GM21717 (cell line): ENCODE data around the gene CDR2.
A peak's percentile ranks its signal among the peaks of the same experiment; 100 is the strongest.
"Not testable (repeated sequence)": the region's sequence is repeated elsewhere in the genome, so short reads cannot be mapped to it uniquely, and the experiment has no call there.

ENCODE experiments used
- ATAC-seq: cut with Tn5 transposase; IDR thresholded peaks from one replicate; pipeline ENCODE4 v1.9.1; 2021; ENCODE audit warnings: mild to moderate bottlenecking, moderate library complexity; ENCODE audit not compliant: unreplicated experiment

Gene CDR2

DNA sequence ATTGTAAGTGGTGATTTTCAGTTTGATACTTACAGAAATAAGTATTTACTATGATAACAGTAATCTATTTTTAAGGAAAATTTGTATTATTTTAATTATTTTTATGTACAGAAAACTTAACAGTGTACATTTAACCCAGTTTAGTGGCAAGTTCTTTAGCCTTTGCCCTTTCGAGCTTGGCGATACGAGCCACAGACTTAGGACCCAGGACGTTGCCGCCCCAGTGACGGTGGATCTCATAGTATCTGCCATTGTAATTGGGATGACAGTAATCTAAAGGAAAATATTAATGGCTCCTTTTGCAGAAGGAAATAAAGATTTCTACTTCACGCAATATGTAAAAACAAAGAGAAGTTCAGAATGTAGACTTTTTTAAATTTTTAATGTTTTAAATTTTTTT, 5.2 kb upstream of the CDR2 start:
- ATAC-seq: no peak

DNA sequence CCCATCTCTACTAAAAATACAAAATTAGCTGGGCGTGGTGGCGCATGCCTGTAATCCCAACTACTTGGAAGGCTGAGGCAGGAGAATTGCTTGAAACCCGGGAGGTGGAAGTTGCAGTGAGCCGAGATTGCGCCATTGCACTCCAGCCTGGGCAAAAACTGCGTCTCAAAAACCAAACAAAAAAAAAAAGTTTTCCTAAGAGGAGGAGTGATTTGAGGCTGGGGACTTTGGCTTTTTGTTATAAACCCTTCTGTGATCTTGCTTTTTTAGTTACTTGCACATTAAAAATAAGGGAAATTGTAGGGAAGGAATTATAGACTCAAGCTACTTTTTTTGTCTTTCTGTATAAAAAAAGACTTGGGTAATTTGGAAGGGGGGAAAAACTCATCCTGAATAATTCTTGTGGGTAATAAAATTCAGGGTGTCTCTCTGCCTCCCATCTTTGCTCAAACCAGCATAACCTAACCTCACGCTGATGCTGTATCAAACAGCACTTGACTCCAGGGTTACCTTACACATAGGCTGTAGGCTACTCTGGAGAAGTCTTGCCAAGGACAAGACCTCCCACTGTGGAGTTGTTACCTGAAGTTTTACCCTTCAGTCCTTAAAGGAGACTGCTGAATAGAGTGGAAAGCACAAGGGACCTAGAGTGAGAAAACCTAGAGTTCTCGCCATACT, 1.7 kb upstream of the CDR2 start:
- no peak for ATAC-seq

DNA sequence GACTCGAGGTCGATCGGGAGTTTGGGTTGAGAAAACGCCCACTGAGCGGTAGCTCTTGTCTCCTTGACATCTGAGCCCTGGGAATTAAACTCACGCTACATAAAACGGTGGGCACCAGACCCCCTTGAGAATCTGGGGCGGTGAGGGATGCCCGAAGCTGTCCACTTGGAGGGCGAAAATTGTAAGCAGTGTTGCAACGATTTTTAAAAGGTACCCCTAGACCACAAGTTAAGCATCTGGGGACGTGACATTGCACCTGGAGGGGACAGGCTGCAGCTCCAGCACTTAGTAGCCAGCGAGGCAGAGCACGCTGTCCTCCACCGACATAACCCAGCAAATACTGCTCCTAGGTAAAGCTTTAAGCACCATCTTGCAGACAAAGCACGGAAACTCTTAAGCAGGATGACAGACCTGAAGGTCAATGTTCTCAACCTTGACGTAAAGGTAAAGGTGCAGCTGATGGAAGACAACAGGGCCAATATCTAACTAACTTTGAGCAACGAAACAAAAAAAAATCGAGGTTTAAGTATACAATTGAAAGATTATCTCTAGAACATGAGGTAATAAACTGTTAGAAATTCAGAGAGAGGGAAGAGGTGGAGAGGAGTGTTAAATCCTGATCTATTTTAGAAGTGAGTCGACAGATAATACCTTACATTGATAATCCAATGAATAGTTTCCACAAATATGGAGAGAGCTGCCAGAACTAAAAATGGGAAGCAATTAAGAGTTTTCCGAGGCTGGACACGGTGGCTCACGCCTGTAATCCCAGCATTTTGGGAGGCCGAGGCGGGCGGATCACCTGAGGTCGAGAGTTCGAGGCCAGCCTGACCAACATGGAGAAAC, 921 bp upstream of the CDR2 start:
- ATAC-seq: no peak

DNA sequence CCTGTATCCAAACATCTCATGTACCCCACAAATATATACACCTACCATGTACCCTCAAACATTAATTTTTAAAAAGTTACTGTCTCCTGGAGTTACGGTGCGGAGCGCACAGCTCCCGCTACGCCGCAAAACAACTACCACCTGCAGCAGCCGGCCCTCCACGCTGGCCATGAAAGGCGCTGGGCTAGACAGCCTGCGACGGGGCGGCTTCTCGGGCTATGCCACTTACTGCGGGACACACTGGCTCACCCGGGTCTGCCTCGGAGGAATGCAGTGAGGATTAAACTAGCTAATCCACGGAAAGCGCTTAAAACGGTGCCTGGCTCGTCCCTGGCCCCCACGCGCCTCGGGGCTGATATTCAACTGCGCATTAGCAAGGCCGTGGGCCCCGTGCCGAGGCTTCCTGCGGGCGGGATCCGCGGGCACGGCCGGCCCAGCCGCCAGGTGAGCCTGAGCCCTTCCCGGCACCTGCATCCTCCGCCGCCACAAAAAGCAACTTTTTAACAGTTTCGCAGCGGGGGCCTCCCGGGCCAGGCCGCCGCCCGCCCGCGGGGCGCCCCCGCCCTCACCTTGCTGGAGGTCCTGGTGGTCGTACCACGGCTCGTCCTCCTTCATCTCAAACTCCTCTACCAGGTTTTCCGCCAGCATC, 633 bp downstream of the CDR2 start:
- peak; percentile 22 for ATAC-seq

DNA sequence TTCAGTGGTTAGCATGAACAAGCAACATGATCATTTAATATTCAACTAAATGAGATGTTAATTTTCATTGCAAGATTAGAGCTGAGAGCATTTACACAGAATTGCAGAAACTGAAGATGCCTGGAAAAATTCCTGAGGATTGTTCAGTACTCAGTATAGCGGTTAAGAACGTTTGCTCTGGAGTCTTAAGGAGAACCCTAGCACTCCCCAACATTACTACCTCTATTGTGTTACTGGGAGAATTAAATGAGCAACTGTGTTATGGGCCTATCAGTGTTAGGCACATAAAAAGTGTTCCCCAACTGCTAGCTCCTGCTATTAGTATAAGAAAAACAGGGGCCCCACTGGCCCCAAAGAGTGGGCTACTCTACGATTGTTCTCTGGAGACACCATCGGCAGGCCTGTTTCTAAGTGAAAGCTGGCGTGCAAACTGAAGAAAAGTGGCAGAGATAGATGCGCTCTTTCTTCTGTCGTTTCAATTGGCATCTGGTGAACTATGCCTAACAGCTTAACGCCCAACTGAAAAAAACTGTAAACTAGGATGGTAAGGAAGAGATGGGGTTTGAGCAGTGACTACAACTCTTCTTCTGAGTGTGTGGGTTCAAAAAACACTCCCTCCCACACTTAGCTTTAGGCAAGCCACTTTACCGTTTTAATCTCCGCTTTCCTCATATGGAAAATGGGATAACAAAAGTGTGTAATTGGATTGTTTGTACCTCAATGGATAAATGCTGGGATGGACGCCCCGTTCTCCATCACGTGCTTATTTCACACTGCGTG, 1.3 kb downstream of the CDR2 start:
- ATAC-seq: no peak

DNA sequence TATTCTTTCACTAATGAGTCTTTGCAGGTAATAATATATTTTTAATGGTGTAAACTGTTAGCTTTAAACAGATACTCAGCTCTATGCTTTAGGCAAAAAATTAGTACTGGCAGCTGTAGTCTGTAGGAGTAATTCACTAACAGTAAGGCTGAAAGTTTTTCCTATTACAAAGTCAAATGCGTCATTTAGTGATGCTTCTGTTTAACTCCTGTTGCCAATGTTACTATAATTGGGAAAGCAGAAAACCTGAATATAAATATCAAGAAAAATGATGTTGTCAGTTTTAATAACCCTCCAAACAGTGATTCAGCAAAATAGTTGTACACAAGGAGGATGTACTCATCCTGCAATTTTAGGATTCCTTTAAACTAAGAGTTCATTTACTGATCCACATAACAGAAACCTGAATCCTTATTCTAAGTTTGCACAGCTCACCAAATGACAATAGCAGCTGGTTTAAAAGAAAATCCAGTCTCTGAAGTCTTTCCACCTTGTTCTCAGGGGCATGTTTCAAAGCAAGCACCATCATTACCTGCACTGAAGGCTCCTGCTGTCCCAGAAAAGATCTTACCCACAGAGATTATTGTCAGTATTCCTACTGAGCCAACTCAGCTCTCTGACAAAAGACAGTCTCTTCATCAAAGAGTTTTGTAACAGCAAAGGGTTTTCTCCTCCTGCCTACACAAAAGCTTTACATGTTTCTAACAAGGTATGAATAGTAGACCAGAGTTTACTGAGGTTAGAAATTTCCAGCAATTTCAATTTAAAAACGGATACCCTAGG, 4.2 kb downstream of the CDR2 start:
- ATAC-seq: no peak

DNA sequence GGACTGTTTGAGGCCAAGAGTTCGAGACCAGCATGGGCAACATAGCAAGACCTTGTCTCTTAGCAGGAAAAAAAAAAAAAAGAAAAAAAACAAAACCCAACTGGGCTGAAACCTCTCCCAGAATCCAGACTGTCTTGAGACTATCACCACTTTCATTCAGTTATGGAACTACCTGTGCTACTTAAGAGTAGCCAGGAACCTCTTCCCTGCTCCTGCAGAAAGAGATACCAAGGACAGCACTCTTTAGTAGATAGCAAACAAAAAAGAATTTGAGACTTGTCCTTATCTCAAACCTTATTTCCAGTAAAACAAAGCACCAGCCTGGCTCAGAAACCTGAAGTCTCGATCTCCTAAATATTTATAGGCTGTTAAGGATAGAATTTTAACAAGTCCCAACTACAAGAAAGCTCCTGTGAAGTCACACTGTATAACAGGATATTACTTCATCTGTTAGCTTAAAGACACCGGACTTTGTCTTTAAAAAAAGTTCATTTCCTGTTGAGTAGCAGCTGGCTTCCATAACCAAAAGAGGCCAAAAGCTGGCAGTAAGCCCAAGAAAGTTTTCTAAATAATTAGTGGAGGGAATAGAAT, 5.1 kb downstream of the CDR2 start:
- no peak for ATAC-seq

DNA sequence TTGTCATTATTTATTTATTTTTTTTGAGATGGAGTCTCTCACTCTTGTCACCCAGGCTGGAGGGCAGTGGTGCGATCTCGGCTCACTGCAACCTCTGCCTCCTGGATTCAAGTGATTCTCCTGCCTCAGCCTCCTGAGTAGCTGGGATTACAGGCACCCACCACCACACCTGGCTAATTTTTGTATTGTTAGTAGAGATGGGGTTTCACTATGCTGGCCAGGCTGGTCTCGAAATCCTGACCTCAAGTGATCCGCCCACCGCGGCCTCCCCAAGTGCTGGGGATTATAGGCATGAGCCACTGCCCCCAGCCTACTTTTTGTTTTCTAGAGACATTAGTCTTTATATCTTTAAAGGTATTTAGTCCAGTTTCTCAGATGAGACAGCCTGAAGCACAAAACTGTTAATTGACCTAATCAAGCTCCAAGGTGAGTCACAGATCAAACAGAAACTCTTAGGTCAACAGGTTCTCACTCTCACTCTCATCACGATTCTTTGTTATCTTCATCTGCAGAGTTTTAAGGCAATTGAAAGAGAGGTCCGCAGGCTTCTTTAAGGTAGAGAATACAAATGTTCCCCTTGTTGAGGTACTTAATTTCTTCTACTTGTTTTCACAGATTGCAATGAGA, 6.1 kb downstream of the CDR2 start:
- ATAC-seq: not testable (repeated sequence)

DNA sequence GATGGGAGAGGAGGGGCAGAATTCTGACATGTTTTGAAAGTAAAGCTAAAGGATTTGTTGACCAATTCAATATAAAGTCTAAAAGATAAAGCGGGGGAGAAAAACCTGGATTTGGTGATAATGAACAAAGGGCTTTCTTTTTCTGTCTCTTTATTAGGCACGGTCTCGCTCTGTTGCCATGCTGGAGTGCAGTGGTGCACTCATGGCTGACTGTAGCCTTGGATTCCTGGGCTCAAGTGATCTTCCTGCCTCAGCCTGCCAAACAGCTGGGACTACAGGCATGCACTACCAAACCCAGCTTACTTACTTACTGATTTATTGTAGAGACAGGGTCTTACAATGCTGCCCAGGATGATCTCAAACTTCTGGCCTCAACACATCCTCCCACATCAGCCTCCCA, 7.5 kb downstream of the CDR2 start:
- ATAC-seq: no peak

DNA sequence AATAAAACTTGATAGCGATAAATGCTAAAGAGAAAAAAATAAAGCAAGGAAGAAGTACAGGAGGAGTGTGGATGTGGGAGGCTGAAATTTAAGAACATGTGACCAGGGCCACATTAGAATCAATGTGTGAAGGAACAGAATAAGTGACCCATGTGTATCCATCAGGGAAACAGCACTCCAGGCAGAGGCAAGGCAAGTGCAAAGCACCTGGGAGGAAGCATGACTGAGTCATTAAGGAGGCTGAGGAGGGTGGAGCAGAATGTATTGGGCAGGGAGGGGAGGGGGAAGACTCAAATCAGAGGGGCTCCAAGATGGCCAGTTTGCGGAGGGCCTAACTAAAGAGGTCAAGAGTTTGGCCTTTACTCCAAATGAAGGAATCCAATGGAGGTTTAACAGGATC, 8.0 kb downstream of the CDR2 start:
- no peak for ATAC-seq

DNA sequence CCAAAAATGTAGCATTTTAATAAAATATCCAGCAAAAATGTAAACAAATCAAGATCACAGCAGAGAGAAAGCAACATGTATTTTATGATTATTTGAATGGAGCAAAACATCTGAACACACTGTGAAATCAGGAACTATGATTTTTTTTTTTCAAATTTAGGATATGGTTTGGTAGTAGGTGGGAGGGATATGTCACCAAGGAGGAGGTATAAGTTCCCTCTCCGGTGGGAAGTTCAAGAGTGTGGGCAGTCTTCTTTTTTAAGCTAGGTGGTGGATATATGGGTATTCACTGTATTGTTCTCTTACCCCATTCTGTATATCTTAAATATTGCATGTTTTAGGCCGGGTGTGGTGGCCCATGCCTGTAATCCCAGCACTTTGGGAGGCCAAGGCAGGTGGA, 10.2 kb downstream of the CDR2 start:
- no peak for ATAC-seq

DNA sequence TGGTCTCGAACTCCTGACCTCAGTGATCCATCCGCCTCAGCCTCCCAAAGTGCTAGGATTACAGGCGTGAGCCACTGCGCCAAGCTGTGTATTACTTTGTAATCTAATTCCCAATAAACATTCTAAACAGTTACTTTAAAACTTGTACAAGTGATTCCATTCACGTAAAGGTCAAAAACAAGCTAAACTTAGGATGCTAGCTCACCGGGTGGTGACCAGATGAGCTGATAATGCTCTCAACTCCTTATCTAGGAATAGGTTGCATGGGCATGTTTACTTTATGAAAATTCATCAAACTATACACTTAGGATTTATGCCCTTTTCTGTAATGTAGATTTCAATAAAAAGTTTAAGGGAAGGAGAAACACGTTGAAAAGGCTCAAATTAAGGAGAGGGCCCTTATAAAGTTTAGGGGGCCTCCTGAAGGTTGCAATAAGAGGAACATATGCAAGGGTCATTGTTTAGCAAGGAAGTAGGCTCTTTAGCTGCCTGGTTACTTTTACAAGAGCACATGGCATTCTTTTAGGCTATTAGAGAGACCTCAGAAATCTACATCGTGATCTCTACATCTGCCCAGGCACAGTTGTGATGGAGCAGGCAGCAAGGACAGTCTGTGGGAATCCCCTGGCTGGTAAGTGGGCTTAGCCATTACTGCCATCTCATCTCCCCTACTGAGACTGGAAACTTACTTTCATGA, 13.3 kb downstream of the CDR2 start:
- ATAC-seq: no peak

DNA sequence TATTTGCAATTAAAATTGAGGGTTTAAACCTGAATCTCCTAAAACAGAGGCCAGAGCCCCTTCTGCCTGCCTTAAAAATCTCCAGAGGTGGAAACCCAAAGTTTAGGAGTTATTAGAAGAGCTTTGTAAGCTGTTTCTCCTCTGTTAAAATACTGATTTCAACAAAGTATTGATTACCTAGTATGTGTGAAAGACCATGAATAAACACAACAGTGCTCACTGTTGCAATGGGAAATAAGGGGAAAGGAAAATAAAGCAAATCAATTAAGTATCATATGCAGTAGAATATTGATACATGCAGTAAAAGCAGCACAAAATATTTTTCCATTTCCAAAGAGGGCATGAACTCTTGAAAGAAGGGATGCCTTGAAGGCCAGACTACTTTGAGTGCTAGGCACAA, 14.7 kb downstream of the CDR2 start:
- no peak for ATAC-seq

DNA sequence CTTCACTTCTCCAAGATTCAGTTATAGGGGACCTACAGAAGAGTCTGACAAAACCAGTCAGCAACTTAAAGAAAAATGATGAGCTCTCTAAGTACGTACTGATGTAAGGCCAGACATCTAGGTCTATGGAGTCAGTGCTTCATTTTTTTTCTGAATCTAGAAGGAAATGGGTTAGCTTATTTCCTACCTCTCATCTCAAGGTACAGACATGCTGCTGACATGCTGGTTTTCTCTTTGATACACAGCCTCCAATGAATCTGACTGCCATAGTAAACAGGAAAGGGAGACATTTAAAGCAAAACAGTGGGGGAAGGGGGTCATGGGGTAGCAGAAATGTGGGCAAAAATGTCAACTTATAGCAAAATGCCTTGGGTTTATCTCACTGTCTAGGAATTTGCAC, 16.4 kb downstream of the CDR2 start:
- ATAC-seq: no peak

DNA sequence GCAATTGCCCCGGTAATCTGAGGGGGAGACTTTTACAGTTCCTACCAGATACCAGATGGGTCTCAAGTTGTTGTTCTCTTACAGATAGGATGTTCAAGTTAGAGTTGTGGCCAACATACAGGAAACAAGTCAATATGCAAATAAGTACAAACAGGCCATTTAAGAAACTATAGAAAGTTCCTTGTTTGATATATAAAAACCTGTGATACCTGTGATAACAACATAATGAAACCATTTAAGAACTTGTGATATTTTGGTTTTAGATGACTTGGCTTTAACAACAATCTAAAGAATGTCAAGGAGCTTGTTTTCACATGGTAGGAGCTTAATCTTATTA, 16.8 kb downstream of the CDR2 start:
- ATAC-seq: peak; percentile 52

DNA sequence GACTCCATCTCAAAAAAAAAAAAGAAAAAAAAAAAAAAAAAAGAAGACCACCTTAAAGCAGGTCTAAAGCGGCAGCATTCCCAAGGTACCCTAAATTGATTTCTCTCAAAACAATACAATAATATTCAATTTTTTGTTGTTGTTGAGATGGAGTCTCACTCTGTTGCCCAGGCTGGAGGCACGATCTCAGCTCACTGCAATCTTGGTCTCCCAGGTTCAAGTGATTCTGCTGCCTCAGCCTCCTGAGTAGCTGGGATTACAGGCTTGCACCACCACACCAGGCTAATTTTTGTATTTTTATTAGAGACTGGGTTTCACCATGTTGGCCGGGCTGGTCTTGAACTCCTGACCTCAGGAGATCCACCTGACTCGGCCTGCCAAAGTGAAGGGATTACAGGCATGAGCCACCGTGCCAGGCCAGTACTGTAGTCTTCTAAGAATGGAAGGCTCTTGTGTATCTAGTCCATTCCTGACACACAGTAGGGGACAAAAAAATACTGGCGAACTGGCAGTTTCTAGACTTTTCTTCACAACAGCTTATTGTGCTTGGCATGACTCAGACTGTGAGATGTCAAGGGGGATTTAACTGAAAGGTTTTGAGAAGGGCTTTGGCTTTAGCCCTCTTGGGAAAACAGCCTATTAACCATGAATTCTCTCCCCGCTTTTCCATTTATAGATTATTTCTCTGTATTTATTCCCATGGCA, 17.3 kb downstream of the CDR2 start:
- ATAC-seq: peak; percentile 27

DNA sequence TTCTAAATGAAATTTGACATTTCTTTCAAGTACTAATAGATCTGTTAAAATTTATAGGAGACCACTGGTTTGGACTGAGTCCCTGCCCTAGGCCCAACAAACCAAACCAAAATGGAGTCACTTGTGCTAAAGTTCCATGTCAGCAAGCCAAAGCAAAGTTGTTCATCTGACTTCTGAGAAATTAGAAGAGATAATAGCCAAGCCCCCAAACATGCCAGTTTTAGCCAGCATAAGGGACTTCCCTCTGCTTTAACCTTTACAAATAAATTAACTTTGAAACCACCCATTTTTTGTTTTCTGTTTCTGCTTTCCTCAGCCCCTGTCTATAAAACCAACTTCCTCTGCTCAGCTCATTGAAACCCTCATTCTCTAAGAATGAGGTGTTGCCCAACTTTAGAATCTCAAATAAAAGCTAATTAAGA, 18.9 kb downstream of the CDR2 start:
- no peak for ATAC-seq

DNA sequence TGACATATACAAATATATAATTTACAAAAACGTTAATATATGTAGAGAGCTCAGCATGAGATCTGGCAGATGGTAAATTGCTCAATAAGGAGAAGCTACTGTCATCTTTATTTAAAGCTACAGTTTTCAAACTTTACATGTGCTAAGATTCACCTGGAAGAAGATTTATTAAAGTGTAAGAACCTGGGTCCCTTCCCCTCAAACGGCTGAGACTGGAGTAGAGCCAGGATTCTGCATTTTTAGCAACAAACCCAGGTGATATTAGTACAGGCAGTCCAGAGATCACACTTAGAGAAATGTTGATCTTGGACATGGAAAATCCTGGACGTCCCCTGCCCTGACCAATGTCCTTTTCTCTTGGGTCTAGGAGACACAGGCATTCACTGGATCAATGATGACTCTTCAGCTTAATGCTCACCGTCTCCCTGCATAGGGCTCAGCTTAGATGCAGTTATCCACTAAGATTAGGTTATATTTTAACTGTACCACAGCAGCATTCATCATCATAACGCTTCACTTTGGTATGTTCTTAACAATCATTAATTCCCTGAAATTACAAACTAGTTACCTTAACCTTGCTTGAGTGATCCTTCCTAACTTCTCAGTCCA, 20.4 kb downstream of the CDR2 start:
- ATAC-seq: no peak
